ENCODE data around the gene MARCHF4. TPM values are rescaled to one million over a fixed set of nuclear protein-coding genes. Genes with fewer than 3 reads are reported as not detected.

The MARCHF4 gene
- total RNA-seq, 1 donor from 2014 or later, result 6.1 TPM

DNA sequence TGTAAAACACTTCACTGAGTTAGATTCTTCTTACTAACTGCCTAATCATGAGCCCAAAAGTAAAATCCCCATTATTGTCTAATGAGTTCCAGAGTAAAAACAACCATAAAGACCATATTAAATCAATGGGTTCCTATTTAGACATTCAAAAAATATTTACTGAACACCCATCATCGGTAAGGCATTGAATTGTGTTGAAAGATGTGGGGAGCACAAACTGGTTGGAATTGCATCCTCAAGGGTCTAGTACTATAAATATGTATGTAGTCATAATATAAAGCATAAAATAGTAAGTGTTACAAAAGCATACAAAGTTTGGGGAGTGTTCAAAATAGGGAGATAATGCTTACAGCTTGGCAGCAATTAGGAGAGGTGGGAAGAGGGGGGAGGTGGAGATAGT lies 3.0 kb upstream of the MARCHF4 start:
- no peak overlapping the region for H3K27ac Mint-ChIP-seq (ENCODE audit: unreplicated experiment)
- H3K4me1 Mint-ChIP-seq (ENCODE audit: low read depth), result peaks cover 46% of the 10 kb centered on the region
- no peak overlapping the region for H3K4me3 Mint-ChIP-seq (ENCODE audit: unreplicated experiment)
- no peaks in the 10 kb centered on the region for H3K36me3 Mint-ChIP-seq (ENCODE audit: low read depth)
- no peak for DNase-seq (ENCODE audit: low spot score)
- no peaks in the 10 kb centered on the region for H3K27me3 Mint-ChIP-seq (ENCODE audit: low read depth)
- no peaks in the 10 kb centered on the region for H3K9me3 Mint-ChIP-seq (ENCODE audit: low read depth)
- TF ChIP-seq, protein P1, sequence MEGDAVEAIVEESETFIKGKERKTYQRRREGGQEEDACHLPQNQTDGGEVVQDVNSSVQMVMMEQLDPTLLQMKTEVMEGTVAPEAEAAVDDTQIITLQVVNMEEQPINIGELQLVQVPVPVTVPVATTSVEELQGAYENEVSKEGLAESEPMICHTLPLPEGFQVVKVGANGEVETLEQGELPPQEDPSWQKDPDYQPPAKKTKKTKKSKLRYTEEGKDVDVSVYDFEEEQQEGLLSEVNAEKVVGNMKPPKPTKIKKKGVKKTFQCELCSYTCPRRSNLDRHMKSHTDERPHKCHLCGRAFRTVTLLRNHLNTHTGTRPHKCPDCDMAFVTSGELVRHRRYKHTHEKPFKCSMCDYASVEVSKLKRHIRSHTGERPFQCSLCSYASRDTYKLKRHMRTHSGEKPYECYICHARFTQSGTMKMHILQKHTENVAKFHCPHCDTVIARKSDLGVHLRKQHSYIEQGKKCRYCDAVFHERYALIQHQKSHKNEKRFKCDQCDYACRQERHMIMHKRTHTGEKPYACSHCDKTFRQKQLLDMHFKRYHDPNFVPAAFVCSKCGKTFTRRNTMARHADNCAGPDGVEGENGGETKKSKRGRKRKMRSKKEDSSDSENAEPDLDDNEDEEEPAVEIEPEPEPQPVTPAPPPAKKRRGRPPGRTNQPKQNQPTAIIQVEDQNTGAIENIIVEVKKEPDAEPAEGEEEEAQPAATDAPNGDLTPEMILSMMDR (IDR thresholded peaks at IDR 0.05), result no peak

DNA sequence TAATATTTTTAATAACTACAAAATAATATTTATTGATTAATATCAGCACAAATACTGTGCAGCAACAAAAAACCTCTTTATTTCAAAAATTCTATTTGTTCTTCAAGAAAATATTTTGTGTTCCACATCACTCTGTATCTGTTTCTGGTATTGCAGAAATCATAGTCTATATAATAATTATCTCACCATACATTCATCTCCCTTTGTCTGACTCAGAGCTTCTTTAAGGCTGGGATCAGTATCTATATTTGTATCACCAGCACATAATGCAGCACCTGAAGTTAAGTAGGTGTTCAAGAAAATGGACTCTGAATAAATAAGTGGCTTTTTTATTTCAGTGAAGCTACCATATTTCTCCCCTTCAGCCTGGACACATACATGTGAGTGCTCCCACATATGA lies 1.6 kb upstream of the MARCHF4 start:
- peaks cover 42% of the 10 kb centered on the region for H3K4me1 Mint-ChIP-seq (ENCODE audit: low read depth)
- peak overlapping the region; percentile 38 for H3K27ac Mint-ChIP-seq (ENCODE audit: unreplicated experiment)
- TF ChIP-seq, protein P1 (IDR thresholded peaks at IDR 0.05), result no peak

DNA sequence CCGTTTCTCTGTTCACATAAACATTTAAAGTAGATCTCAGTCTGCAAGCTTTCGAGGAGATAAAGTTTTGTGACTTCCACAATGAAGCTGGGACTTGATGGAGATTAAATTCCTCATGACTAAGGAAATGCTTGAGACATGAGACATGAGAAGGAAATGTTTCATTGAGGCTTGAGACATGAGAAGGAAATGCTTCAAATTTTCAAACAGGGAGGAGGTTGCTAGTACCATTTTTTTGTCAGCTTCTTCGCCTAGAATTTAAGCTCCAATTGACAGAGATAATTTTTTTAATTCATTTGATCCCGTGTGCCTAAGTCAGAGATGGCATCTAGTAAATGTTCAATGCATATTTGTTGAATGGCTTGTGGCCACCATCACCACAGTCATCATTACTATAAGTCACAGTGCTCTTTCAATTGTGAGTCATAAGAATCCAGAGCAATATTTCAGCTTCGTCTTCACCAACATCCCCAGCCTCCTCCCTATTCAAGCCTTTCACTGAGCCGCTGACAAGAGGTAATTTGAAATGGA lies 543 bp upstream of the MARCHF4 start:
- Mint-ChIP-seq H3K4me3 (ENCODE audit: unreplicated experiment) (peak overlapping the region; percentile 82), H3K9me3 (ENCODE audit: low read depth) (no peaks in the 10 kb centered on the region), H3K4me1 (ENCODE audit: low read depth) (peaks cover 42% of the 10 kb centered on the region), H3K36me3 (ENCODE audit: low read depth) (no peaks in the 10 kb centered on the region), H3K27ac (ENCODE audit: unreplicated experiment) (peak overlapping the region; percentile 92), H3K27me3 (ENCODE audit: low read depth) (no peaks in the 10 kb centered on the region)
- TF ChIP-seq, protein P1 (IDR thresholded peaks at IDR 0.05), result no peak
- DNase-seq (ENCODE audit: low spot score), result no peak

More for the DNA sequence above, 1.6 kb upstream of the MARCHF4 start:
- H3K4me3 Mint-ChIP-seq (ENCODE audit: unreplicated experiment), result no peak overlapping the region
- no peaks in the 10 kb centered on the region for H3K9me3 Mint-ChIP-seq (ENCODE audit: low read depth)
- no peak for DNase-seq (ENCODE audit: low spot score)
- H3K27me3 Mint-ChIP-seq (ENCODE audit: low read depth), result no peaks in the 10 kb centered on the region
- H3K36me3 Mint-ChIP-seq (ENCODE audit: low read depth), result no peaks in the 10 kb centered on the region

DNA sequence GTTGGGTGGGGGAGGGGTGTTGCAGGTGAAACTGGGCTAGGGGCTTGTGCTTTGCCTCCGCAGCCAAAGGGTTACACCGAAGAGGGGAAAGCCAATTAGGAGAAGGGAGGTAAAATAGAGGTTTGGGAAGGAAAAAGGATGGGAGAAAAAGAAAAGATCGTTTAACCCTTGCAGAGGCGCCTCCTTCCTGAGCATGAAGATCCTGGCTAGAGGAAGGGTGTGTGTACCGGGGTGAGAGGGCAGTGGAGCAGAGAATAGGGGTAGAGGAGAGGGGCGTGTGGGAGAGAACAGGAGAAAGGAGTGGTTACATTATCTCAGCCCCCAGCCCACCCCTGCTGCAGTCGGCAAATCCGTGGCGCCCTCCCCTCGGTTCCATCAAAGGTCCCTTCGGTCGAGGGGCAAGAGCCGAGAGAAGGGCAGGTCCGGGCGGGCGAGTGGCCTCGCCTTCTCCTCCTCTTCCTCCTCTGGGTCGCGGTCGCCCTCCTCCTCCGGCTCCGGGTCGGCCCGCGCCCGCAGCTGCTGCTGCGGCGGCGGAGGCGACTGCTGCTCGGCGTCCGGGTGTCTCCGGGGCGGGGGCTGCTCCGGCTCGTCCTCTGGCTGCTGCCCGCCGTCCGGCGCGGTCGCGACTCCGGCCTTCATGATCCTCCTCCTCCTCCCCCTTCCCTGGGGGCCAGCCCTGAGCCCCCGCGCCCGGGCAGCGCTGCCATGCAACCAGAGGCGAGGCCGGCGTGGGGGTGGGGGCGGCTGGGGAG lies 1.1 kb downstream of the MARCHF4 start:
- Mint-ChIP-seq H3K9me3 (ENCODE audit: low read depth) (no peaks in the 10 kb centered on the region), H3K4me3 (ENCODE audit: unreplicated experiment) (peak overlapping the region; percentile 72), H3K27me3 (ENCODE audit: low read depth) (no peaks in the 10 kb centered on the region), H3K36me3 (ENCODE audit: low read depth) (no peaks in the 10 kb centered on the region), H3K27ac (ENCODE audit: unreplicated experiment) (no peak overlapping the region), H3K4me1 (ENCODE audit: low read depth) (peaks cover 48% of the 10 kb centered on the region)
- TF ChIP-seq, protein P1 (IDR thresholded peaks at IDR 0.05), result no peak
- DNase-seq (ENCODE audit: low spot score), result no peak

- no peak for DNase-seq (ENCODE audit: low spot score)
- Mint-ChIP-seq H3K27me3 (ENCODE audit: low read depth) (no peaks in the 10 kb centered on the region), H3K27ac (ENCODE audit: unreplicated experiment) (no peak overlapping the region), H3K4me3 (ENCODE audit: unreplicated experiment) (no peak overlapping the region), H3K9me3 (ENCODE audit: low read depth) (no peaks in the 10 kb centered on the region), H3K36me3 (ENCODE audit: low read depth) (no peaks in the 10 kb centered on the region), H3K4me1 (ENCODE audit: low read depth) (peaks cover 38% of the 10 kb centered on the region)
- TF ChIP-seq, protein P1 (IDR thresholded peaks at IDR 0.05), result no peak
These were observed 2.5 kb downstream of the MARCHF4 start for GRCh38 chr2:216369821-216370220.

All from chondrocyte (in vitro differentiated cells).